Left cardiac atrium (tissue), 4 donors: ENCODE data around the gene RUNX1. TPM values are rescaled to one million over a fixed set of nuclear protein-coding genes. Genes with fewer than 3 reads are reported as not detected.
"Not testable (repeated sequence)": the region's sequence is repeated elsewhere in the genome, so short reads cannot be mapped to it uniquely, and the experiment has no call there.

ENCODE experiments used
- ATAC-seq, 2 donors: fragments of 200-7000 bp; cut with Tn5 transposase; one replicate each; pipeline ENCODE4 v1.9.1; 2020; ENCODE audit warnings: mild to moderate bottlenecking in 2 of 2, moderate library complexity in 2 of 2
- DNase-seq: peaks from one replicate; pipeline ENCODE4 v3.0.0-alpha.2; 2020
- intact Hi-C, 2 donors: fragments of 100-400 bp; cut with DNase I; formaldehyde crosslinking; loops; one replicate each; pipeline versions ENCODE4 v1.14.1 to v1.15.1; 2022 to 2023
- total RNA-seq, 2 donors: library from RNA; stranded (reverse); fragmentation: NEBNext Ultra II Directional; extraction: Animal tissue kit (Norgen Biotek cat#: 25700); gene quantifications; one replicate each; pipeline ENCODE4 v1.2.1, GENCODE V29; 2021
- donor health status: DM: no; HTN: yes; CAD: no.
- donor health status: DM: no; HTN: yes; CAD: no; lungs with severe emphysema.
- donor health status: DM: yes; HTN: yes; CAD: no.
- donor health status: Dilated cardiomyopathy.

RUNX1 gene
- total RNA-seq, 2 donors from 2014 or later: 7.8 to 27.4 TPM

- intact Hi-C loops: no loop called here
- no peak for DNase-seq
- ATAC-seq: peak in 1 of 2 donors; percentile 48
These were observed 62.3 kb downstream of the RUNX1 start for GRCh38 chr21:34986561-34987500.

DNA sequence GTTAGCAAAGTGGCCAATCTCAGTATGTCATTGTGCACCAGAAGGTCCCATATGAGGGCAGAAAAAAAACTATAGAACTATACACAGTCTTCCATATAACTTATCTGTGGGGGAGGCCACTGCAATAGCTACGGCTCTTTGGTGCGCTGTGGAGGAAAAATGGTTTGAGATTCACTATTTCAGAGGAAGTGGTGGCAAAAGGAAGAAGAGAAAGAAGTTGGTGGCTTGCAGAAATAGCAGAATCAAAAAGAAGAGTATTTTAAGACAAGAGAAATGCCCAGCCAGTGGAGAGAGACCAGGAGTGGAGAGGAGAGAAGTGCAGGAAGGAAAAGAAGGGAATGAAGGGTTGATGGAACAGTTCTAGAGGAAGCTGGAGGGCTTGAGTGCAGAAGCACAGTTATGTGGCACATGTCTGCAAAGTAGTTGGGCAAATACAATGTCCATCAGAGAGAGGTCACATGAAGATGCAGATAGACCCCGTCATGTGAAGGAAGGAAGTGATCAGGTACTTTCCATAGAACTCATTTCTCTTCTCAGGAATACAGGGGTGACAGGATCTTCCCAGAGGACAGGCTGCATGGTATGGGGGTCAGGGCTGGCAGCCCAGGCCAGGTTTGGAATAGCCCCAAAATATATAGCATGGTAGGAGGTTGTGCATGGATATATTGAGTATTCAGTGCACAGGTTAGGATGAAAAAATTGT lies 64.6 kb downstream of the RUNX1 start:
- ATAC-seq (no peak), DNase-seq (no peak)
- intact Hi-C loops: no loop called here

DNA sequence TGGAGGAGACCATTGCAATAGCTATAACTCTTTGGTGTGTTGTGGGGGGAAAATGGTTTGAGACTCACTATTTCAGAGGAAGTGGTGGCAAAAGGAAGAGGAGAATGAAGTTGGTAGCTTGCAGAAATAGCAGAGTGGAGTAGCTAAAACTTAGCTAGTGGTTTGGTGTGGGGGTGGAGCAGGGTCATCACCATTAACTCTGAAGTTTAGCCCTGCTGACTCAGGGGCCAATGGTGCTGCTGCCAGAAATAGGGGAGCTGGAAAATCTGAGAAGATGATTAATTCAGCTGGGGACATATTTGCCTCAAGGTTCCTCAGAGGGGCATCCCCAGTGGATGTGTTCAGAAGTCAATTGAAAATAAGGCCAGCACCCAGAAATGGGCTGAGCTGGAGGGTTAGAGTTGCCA lies 65.4 kb downstream of the RUNX1 start:
- intact Hi-C loops: no loop called here
- no peak for DNase-seq
- peak in 1 of 2 donors; percentile 52 for ATAC-seq

DNA sequence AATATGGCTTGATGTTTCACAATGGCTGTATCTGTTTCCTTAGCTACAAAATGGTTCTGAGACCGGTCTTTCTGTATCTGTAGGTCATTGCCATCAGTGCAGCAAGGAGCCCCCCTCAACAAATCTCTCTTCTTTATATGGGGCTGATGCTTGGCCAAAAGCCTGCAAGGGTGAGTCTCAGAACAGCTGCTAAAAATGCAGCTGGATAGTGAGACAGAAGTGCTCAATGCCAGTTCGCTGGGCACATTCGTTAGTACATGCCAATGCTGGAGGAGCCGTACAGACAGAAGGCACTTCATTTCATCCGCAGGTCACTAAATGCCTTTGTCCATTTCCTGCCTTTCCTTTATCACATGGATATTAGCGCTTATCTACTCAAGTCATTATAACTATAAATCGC lies 67.3 kb downstream of the RUNX1 start:
- intact Hi-C loops: no loop called here
- no peak for DNase-seq
- no peak for ATAC-seq

DNA sequence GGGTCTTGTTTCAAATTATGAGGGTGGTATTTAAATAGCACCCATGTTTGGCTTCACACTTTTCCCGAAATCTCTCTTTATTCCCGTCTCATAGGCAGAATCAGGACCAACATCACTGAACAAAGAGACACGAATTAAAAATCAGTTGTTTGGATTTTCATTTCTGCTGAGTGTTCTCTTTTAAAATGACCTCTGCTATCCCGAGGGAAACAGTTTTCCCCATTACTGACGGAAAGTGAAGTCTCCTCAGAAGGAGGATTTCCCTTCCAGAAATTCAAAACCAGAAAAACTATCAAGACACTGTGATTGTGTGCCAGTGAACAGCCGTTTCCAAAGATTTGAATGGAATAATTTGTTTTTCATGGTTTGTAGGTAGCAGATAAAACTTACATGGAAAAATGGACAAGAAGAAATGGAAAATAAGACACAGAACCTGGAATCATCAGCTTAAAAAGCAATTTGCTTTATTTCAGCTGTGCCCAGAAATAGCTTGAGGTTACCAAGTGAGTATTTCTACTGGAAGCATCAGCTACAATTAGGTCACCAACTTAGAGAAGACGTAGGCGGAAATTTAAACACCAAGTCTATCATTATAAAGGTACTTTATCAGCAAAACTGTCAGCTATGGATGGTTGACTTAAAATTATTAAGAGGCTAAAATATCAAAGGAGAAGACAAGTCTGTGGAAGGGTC lies 68.5 kb downstream of the RUNX1 start:
- DNase-seq (no peak), ATAC-seq (no peak)
- intact Hi-C loops: no loop called here

DNA sequence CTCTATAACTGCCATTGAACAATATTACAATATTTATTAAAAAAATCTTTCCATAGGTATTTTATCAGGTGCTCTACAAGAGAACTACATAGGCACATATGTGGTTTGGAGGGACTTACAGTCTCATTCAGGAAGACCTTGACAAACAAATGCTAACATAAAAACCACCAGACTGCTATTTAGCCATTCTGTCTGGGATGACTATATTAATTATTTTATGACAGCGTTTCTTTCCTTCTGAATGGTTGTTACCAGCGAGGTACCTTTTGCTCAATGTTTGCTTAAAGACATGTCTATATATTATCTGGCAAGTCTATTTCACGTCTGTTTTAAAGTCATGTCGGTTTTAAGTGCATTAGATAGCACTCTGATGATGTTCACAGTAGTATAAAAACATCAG lies 69.7 kb downstream of the RUNX1 start:
- ATAC-seq: no peak
- no peak for DNase-seq
- intact Hi-C loops: no loop called here

- intact Hi-C loops: no loop called here
- DNase-seq (no peak), ATAC-seq (no peak)
These were observed 71.8 kb downstream of the RUNX1 start for GRCh38 chr21:34977333-34977732.

DNA sequence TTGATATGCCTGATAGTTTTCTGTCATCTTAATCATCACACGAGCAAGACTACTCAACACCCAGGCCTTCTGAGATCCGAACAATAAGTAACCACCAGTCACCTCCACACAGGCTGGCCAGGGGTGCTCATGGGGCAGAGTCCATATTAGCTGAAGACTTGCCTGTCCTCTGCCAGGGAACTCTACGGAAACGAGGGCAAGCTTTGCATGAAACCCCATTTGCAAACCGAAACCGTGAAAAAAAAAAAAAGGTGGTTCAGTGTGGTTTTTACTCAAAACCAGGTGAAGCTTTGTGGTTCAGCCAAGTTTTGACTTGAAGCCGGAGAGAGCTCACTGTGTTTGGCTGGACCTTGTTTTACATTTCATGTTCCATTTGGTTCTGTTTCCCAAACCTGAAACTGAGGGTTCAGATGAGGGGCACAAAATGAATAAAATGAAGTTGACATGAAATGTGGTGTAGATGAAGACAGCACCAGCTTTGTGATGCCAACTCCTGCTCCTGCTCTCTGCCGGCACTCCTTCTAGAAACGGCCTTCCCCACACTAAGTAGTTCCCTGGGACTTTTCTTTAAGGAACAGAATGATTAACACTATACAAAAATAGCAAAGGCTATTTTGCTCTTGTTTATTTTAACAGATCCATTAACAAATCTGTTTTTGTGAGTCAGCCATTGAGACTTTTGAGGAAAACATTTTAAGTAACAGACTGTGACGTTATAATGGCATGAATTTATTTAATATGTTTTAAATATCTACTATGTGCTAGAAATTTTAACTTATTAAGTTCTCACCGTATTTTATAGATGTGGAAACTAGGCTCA lies 74.7 kb downstream of the RUNX1 start:
- intact Hi-C loops: no loop called here
- DNase-seq (no peak), ATAC-seq (no peak)

DNA sequence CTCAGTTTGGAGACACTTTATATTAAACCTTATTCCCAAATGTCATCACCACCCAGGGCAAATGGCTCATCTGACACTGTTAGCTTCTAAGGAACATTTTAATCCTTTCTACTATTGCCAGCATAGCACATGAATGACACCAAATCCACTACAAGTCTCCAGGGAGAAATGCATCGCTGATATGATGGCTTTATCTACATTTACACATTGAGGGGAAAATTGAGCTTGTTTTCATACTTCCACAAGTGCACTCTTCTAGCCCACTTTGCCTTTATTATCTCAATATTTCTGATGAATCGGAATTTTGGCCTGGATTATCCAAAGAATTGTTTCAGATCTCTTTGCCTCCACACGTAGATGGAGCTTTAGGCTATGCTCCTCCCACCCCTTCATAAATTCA lies 75.4 kb downstream of the RUNX1 start:
- ATAC-seq (no peak), DNase-seq (no peak)
- intact Hi-C loops: no loop called here

GRCh38 chr21:34971656-34972055 lies 77.4 kb downstream of the RUNX1 start:
- DNase-seq (no peak), ATAC-seq (no peak)
- intact Hi-C loops: no loop called here

DNA sequence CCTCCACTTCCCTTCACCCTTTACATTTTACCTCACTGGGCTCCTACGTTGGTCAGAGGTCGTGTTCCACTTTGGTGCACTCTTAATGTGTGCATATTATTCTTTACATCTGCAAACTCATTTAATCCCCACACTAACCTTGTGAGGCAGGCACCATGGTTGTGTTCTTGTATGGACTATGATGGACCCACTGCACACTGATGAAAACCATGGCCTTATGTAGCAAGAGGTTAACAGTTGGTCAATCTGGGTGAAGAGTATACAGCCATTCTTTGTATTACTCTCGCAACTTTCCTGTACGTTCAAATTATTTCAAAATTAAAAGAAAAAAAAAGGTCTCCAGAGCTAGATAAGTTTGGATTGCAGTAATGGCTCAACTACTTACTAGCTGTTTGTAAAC lies 78.5 kb downstream of the RUNX1 start:
- intact Hi-C loops: no loop called here
- DNase-seq (no peak), ATAC-seq (no peak)

- ATAC-seq (no peak), DNase-seq (no peak)
- intact Hi-C loops: no loop called here
These were observed 79.0 kb downstream of the RUNX1 start for GRCh38 chr21:34970167-34970500.

GRCh38 chr21:34969423-34970166 lies 79.5 kb downstream of the RUNX1 start:
- no peak for ATAC-seq
- no peak for DNase-seq
- intact Hi-C loops: no loop called here

GRCh38 chr21:34968414-34969333 lies 80.4 kb downstream of the RUNX1 start:
- intact Hi-C loops: no loop called here
- DNase-seq (no peak), ATAC-seq (no peak)

DNA sequence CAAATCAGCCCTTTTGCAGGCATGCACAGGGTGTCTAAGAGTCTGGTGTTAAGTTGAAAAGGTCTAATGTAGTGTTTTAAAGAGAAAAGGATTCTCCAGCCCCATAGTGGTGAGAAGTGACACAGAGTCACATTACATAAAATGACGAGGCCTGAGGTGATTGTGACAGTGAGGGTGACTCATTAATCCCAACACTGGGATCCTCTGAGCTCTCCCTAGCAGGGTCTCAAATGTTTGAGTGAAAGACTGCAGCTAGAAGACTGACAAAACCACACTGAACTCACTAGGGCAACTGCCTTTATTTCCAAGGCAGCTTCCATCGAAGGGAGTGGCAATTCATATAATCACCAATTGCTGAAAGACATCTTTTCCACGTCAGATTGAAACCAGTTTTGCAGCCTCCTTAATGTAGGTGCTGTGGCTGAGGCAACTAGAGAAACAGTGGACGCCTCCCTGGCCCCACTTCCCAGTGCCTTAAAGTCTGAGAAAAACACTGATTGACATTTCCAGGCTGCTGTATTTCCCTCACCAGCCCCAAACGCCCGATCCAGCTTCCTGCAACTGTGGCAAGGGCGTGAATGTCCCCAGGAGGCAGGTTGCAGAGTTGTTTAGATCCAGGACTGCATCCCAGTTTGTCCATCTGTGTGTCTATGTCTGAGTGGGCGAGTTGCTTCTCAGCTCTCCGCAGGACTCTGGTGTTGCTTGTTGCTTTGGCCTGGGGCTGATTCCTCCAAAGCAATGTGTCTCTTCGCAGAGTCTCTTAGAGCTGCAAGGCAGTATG lies 81.4 kb downstream of the RUNX1 start:
- no peak for ATAC-seq
- intact Hi-C loops: no loop called here
- DNase-seq: no peak

DNA sequence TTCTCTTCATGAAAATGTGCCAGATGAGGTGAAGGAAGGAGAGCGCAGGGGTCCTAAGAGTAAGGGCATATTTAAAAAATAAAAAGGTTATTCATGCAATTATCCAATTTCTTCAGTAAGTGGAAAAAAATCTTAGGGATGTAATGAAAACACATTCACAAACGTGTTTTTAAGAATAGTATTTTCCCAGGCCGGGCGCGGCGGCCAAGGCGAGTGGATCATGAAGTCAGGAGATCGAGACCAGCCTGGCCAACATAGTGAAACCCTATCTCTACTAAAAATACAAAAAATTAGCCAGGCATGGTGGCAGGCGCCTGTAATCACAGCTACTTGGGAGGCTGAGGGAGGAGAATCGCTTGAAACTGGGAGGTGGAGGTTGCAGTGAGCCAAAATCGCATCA lies 82.2 kb downstream of the RUNX1 start:
- DNase-seq, intact Hi-C loops, ATAC-seq: not testable (repeated sequence)
